Pancreas (tissue), 10 donors: ENCODE measurements around the gene MCTP1. TPM values are rescaled to one million over a fixed set of nuclear protein-coding genes. Genes with fewer than 3 reads are reported as not detected.
"Not testable (repeated sequence)": the region's sequence is repeated elsewhere in the genome, so short reads cannot be mapped to it uniquely, and the experiment has no call there.

Experiments
- ATAC-seq, 4 donors: fragments of 200-7000 bp; cut with Tn5 transposase; one replicate each; pipeline versions ENCODE4 v1.8.0 to v1.9.1; 2020; ENCODE audit warnings: mild to moderate bottlenecking in 4 of 4, moderate library complexity in 4 of 4
- DNase-seq, 6 donors: peaks; one replicate each; pipeline ENCODE4 v3.0.0-alpha.2; 2020
- FAIRE-seq: peaks from 2 replicates; lab custom pipeline; 2012; peaks lifted over from hg19 to GRCh38; lab: Jason Lieb, UNC
- H3K27ac ChIP-seq, 4 donors: fragments of 200-600 bp; sonication (generic); 1 replicate in 3 of 4; 2 replicates in 1 of 4; pipeline versions ENCODE4 v1.5.0 to v1.8.0; 2020
- H3K27me3 ChIP-seq, 4 donors: fragments of 200-600 bp; one replicate each; pipeline ENCODE4 v1.8.0; 2021
- H3K36me3 ChIP-seq, 3 donors: fragments of 200-600 bp; sonication (generic) in 1 of 3; one replicate each; pipeline versions ENCODE4 v1.5.0 to v1.8.0; 2020 to 2021
- H3K4me1 ChIP-seq, 3 donors: fragments of 200-600 bp; one replicate each; pipeline ENCODE4 v1.8.0; 2021
- H3K4me3 ChIP-seq, 4 donors: fragments of 200-600 bp; sonication (generic) in 2 of 4; one replicate each; pipeline versions ENCODE4 v1.5.0 to v1.8.0; 2020 to 2021
- H3K9me3 ChIP-seq, 4 donors: fragments of 200-600 bp; one replicate each; pipeline ENCODE4 v1.8.0; 2021
- WGBS, 2 donors: extraction: QIAGEN DNeasy Blood & Tissue Kit; methylation state at CpG; one replicate each; pipeline ENCODE4 v1.1.7; 2013; 5-methylcytosine and 5-hydroxymethylcytosine counted together
- intact Hi-C, 3 donors: fragments of 100-400 bp; cut with DNase I; formaldehyde crosslinking; loops; one replicate each; pipeline versions ENCODE4 v1.11.1 to v1.14.2; 2022
- polyA plus RNA-seq, 2 donors: library from polyadenylated mRNA; stranded (reverse); fragments of 200-250 nt; gene quantifications; one replicate each; pipeline ENCODE4 v1.2.3, GENCODE V29; 2013
- total RNA-seq, 6 donors: library from RNA; stranded (reverse); fragmentation: NEBNext Ultra II Directional in 4 of 6; extraction: Animal tissue kit (Norgen Biotek cat#: 25700) in 4 of 6; gene quantifications; one replicate each; pipeline versions ENCODE4 v1.2.1 to v1.2.4, GENCODE V29; 2021 to 2023
- TF ChIP-seq, protein P1 (sequence below), 4 donors: fragments of 200-600 bp; sonication (generic) in 3 of 4; IDR thresholded peaks; one replicate each; pipeline versions ENCODE4 v1.5.0 to v1.8.0; 2021; ENCODE audit warnings: antibody characterized with exemption in 4 of 4
- donor health status: healthy with polysubstance abuse.
- donor health status: DM: no; HTN: no; CAD: no; lungs with moderate emphysema.
- donor health status: DM: no; HTN: no; CAD: no.
- donor health status: control.
- donor health status: control.
- donor health status: Bipolar disorder and iron deficiency.
- donor health status: DM: yes; HTN: yes; CAD: no.
- donor health status: DM: no; HTN: no; CAD: no.
- donor health status: DM: no; HTN: no; CAD: no.
- donor health status: DM: yes; HTN: yes; CAD: no.

MCTP1 gene
- total and polyA plus RNA-seq, 8 donors, result 0.80 to 8.1 (median 2.2) TPM

DNA sequence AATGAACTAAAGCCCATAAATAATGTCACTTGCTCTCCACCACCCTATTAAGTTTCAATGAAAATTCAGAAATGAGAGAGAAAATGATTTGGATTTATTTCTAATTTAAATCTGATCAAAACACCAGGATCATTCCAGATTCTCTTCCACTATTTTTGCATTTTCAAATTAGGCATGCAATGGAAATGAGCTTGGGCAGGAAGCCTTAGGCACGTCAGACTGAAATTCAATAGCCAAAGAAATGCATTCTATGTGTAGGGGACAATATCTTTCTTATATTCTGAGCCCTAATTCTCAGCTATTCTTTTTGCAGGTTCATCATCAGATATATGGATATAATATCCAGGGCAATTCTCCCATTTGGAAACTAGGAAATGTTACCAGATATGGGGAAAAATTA is 132.8 kb downstream of the MCTP1 start:
- WGBS, 2 donors, result 15 to 42% methylated on average over 1 of the region's 1 CpG
- no peak overlapping the region for H3K4me3 ChIP-seq
- no peak overlapping the region for H3K27ac ChIP-seq
- H3K9me3 ChIP-seq, result no peaks in the 10 kb centered on the region
- TF ChIP-seq, protein P1, sequence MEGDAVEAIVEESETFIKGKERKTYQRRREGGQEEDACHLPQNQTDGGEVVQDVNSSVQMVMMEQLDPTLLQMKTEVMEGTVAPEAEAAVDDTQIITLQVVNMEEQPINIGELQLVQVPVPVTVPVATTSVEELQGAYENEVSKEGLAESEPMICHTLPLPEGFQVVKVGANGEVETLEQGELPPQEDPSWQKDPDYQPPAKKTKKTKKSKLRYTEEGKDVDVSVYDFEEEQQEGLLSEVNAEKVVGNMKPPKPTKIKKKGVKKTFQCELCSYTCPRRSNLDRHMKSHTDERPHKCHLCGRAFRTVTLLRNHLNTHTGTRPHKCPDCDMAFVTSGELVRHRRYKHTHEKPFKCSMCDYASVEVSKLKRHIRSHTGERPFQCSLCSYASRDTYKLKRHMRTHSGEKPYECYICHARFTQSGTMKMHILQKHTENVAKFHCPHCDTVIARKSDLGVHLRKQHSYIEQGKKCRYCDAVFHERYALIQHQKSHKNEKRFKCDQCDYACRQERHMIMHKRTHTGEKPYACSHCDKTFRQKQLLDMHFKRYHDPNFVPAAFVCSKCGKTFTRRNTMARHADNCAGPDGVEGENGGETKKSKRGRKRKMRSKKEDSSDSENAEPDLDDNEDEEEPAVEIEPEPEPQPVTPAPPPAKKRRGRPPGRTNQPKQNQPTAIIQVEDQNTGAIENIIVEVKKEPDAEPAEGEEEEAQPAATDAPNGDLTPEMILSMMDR (IDR thresholded peaks at IDR 0.05), result no peak
- intact Hi-C loops, result no loop called here
- no peaks in the 10 kb centered on the region for H3K27me3 ChIP-seq
- H3K36me3 ChIP-seq, result no peaks in the 10 kb centered on the region
- H3K4me1 ChIP-seq, result no peaks in the 10 kb centered on the region
- DNase-seq (no peak), FAIRE-seq (no peak), ATAC-seq (no peak)

GRCh38 chr5:95151694-95152093 is 133.2 kb downstream of the MCTP1 start:
- Histone ChIP-seq H3K4me3 (no peak overlapping the region), H3K36me3 (no peaks in the 10 kb centered on the region), H3K9me3 (no peaks in the 10 kb centered on the region), H3K27ac (no peak overlapping the region), H3K27me3 (no peaks in the 10 kb centered on the region), H3K4me1 (no peaks in the 10 kb centered on the region)
- TF ChIP-seq, protein P1 (IDR thresholded peaks at IDR 0.05), result no peak
- DNase-seq, result no peak
- 56 to 83% methylated on average over 4 of the region's 4 CpGs for WGBS, 2 donors
- FAIRE-seq, result no peak
- no peak for ATAC-seq
- intact Hi-C loops, result no loop called here

GRCh38 chr5:95149387-95149786 is 135.5 kb downstream of the MCTP1 start:
- intact Hi-C loops, result no loop called here
- no peak for FAIRE-seq

GRCh38 chr5:95148453-95148852 is 136.4 kb downstream of the MCTP1 start:
- Histone ChIP-seq H3K4me3 (no peak overlapping the region), H3K27me3 (no peaks in the 10 kb centered on the region), H3K27ac (no peak overlapping the region), H3K4me1 (no peaks in the 10 kb centered on the region), H3K36me3 (no peaks in the 10 kb centered on the region), H3K9me3 (no peaks in the 10 kb centered on the region)
- ATAC-seq (no peak), FAIRE-seq (no peak), DNase-seq (no peak)
- intact Hi-C loops, result no loop called here
- TF ChIP-seq, protein P1 (IDR thresholded peaks at IDR 0.05), result no peak

More at GRCh38 chr5:95149387-95149786, 135.5 kb downstream of the MCTP1 start:
- no peaks in the 10 kb centered on the region for H3K9me3 ChIP-seq
- no peak overlapping the region for H3K27ac ChIP-seq
- no peak for DNase-seq
- no peak overlapping the region for H3K4me3 ChIP-seq
- H3K4me1 ChIP-seq, result no peaks in the 10 kb centered on the region
- TF ChIP-seq, protein P1 (IDR thresholded peaks at IDR 0.05), result no peak
- 70 to 71% methylated on average over 4 of the region's 4 CpGs for WGBS, 2 donors
- H3K36me3 ChIP-seq, result no peaks in the 10 kb centered on the region
- ATAC-seq, result no peak
- no peaks in the 10 kb centered on the region for H3K27me3 ChIP-seq

DNA sequence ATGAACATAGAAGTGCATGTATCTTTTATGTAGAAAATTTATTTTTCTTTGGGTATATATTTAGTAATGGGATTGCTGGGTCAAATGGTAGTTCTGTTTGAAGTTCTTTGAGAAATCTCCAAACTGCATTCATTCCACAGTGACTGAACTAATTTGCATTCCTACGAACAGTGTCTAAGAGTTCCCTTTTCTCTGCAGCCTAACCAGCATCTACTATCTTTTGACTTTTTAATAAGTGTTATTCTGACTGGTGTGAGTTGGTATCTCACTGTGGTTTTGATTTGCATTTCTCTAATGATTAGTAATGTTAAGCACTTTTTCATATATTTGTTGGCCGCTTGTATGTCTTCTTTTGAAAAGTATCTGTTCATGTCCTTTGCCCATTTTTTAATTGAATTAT is 141.0 kb downstream of the MCTP1 start:
- intact Hi-C loops, H3K36me3 ChIP-seq, H3K27ac ChIP-seq, H3K27me3 ChIP-seq, H3K4me1 ChIP-seq, FAIRE-seq, H3K9me3 ChIP-seq, DNase-seq, ATAC-seq, H3K4me3 ChIP-seq: not testable (repeated sequence)
- 65 to 67% methylated on average over 2 of the region's 2 CpGs for whole genome bisulfite sequencing, 2 donors
